ENCODE data around the gene CCDC149. TPM values are rescaled to one million over a fixed set of nuclear protein-coding genes. Genes with fewer than 3 reads are reported as not detected.

CCDC149 gene
- total RNA-seq, 1 experiment from 2014 or later = 5.3 TPM

DNA sequence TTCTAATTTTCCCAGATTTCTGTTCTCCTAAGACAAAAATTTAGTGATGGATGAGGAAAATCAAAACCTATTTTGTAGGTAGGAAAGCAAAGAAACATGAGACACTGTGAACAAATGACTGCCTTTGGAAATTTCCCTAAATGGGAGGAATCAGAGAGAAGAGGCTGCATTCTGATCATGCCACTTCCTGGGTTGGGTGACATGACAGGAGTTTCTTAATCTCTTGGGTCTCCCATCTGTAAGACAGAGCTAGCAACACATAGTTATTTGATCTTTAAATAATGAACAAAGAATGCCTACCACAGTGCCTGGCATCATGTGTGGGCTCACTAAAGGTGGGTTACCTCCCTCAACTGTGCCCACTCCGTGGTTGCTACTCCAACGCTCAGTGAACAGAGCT, 57.1 kb downstream of the CCDC149 start:
- Histone ChIP-seq H3K79me2 (ENCODE audit: insufficient read depth, low read length) (no peaks in the 10 kb centered on the region), H3K4me3 (replicated peaks in 1 of 2; ENCODE audit: low read depth in 1 of 2, low read length in 2 of 2) (no peak overlapping the region), H3K27ac (ENCODE audit: low read depth, low read length) (no peak overlapping the region), H3K4me2 (ENCODE audit: low read length) (no peak overlapping the region), H3K4me1 (ENCODE audit: control insufficient read depth in 1 of 2, insufficient read depth in 2 of 2, low read length in 2 of 2) (peaks cover 0 to 5% of the 10 kb centered on the region in 2 experiments; a peak in 2 of 4 replicates), H3K9ac (ENCODE audit: low read length) (no peak overlapping the region), H4K20me1 (ENCODE audit: insufficient read depth) (no peaks in the 10 kb centered on the region), H3K9me2 (ENCODE audit: insufficient read depth) (no peaks in the 10 kb centered on the region), H3K36me3 (ENCODE audit: control insufficient read depth in 1 of 2, insufficient read depth in 2 of 2, low read length in 2 of 2) (no peaks in the 10 kb centered on the region), H3K9me3 (ENCODE audit: control insufficient read depth in 1 of 2, insufficient read depth in 1 of 2, low read depth in 1 of 2, low read length in 2 of 2) (no peaks in the 10 kb centered on the region), H2AFZ (ENCODE audit: low read depth, low read length, poor library complexity, severe bottlenecking) (no peak overlapping the region), H3K27me3 (ENCODE audit: insufficient read depth, low read length) (no peaks in the 10 kb centered on the region)
- RAD21 ChIA-PET (ENCODE audit: low non-redundant PET in 1 of 2, low total read pairs in 2 of 2, uncharacterized antibody in 2 of 2, unreplicated experiment in 2 of 2) = no interaction called here
- BruUV-seq (replicated peaks) = no TSS peak
- DNase-seq (ENCODE audit: low read depth, low spot score) (no peak), ATAC-seq (no peak)
- POLR2A ChIA-PET = interaction anchor here (0.6 kb wide), 1 partner anchor 27 kb away, joined by 6 read pairs; no protein-coding TSS in a partner anchor
- intact Hi-C loops (cut with micrococcal nuclease) = no loop called here
- CTCF ChIA-PET = no interaction called here
- TF ChIP-seq, protein P1, sequence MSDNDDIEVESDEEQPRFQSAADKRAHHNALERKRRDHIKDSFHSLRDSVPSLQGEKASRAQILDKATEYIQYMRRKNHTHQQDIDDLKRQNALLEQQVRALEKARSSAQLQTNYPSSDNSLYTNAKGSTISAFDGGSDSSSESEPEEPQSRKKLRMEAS (IDR thresholded peaks at IDR 0.05) = no peak
- TF ChIP-seq EZH2phosphoT487 (IDR thresholded peaks at IDR 0.05; ENCODE audit: borderline replicate concordance) (no peak), YY1 (IDR thresholded peaks at IDR 0.05; ENCODE audit: extremely low read depth, insufficient replicate concordance, low read depth, low read length) (no peak), POLR2A (IDR thresholded peaks at IDR 0.05; ENCODE audit: borderline replicate concordance, extremely low read depth, insufficient read depth, insufficient read length) (no peak), TCF7L2 (IDR thresholded peaks at IDR 0.05; ENCODE audit: borderline replicate concordance, extremely low read depth, insufficient read depth, insufficient read length) (no peak), SP1 (IDR thresholded peaks at IDR 0.05; ENCODE audit: low read depth) (no peak), RAD21 (IDR thresholded peaks at IDR 0.05; ENCODE audit: low read depth) (no peak), SRF (IDR thresholded peaks at IDR 0.05; ENCODE audit: low read depth) (no peak), CBX3 (IDR thresholded peaks at IDR 0.05; ENCODE audit: low read depth) (no peak), EZH2 (IDR thresholded peaks at IDR 0.05) (no peak), POLR2AphosphoS5 (IDR thresholded peaks at IDR 0.05; ENCODE audit: low read depth, low read length) (no peak), ELF1 (IDR thresholded peaks at IDR 0.05; ENCODE audit: borderline replicate concordance, low read depth) (no peak), SIN3A (IDR thresholded peaks at IDR 0.05; ENCODE audit: low read depth) (no peak), ZFX (IDR thresholded peaks at IDR 0.05) (no peak), CEBPB (IDR thresholded peaks at IDR 0.05; ENCODE audit: low read depth) (no peak), FOSL1 (IDR thresholded peaks at IDR 0.05; ENCODE audit: low read depth) (no peak)
- TF ChIP-seq, protein P2, sequence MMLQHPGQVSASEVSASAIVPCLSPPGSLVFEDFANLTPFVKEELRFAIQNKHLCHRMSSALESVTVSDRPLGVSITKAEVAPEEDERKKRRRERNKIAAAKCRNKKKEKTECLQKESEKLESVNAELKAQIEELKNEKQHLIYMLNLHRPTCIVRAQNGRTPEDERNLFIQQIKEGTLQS (IDR thresholded peaks at IDR 0.05) = no peak
- TF ChIP-seq, protein P3, sequence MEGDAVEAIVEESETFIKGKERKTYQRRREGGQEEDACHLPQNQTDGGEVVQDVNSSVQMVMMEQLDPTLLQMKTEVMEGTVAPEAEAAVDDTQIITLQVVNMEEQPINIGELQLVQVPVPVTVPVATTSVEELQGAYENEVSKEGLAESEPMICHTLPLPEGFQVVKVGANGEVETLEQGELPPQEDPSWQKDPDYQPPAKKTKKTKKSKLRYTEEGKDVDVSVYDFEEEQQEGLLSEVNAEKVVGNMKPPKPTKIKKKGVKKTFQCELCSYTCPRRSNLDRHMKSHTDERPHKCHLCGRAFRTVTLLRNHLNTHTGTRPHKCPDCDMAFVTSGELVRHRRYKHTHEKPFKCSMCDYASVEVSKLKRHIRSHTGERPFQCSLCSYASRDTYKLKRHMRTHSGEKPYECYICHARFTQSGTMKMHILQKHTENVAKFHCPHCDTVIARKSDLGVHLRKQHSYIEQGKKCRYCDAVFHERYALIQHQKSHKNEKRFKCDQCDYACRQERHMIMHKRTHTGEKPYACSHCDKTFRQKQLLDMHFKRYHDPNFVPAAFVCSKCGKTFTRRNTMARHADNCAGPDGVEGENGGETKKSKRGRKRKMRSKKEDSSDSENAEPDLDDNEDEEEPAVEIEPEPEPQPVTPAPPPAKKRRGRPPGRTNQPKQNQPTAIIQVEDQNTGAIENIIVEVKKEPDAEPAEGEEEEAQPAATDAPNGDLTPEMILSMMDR (IDR thresholded peaks at IDR 0.05 in 2 of 3, conservative IDR thresholded peaks at IDR 0.05 in 1 of 3; ENCODE audit: borderline replicate concordance in 1 of 3, insufficient read depth in 1 of 3, low read depth in 2 of 3, low read length in 2 of 3) = no peak
- TF ChIP-seq, protein P4, sequence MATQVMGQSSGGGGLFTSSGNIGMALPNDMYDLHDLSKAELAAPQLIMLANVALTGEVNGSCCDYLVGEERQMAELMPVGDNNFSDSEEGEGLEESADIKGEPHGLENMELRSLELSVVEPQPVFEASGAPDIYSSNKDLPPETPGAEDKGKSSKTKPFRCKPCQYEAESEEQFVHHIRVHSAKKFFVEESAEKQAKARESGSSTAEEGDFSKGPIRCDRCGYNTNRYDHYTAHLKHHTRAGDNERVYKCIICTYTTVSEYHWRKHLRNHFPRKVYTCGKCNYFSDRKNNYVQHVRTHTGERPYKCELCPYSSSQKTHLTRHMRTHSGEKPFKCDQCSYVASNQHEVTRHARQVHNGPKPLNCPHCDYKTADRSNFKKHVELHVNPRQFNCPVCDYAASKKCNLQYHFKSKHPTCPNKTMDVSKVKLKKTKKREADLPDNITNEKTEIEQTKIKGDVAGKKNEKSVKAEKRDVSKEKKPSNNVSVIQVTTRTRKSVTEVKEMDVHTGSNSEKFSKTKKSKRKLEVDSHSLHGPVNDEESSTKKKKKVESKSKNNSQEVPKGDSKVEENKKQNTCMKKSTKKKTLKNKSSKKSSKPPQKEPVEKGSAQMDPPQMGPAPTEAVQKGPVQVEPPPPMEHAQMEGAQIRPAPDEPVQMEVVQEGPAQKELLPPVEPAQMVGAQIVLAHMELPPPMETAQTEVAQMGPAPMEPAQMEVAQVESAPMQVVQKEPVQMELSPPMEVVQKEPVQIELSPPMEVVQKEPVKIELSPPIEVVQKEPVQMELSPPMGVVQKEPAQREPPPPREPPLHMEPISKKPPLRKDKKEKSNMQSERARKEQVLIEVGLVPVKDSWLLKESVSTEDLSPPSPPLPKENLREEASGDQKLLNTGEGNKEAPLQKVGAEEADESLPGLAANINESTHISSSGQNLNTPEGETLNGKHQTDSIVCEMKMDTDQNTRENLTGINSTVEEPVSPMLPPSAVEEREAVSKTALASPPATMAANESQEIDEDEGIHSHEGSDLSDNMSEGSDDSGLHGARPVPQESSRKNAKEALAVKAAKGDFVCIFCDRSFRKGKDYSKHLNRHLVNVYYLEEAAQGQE (IDR thresholded peaks at IDR 0.05; ENCODE audit: low read depth) = no peak
- TF ChIP-seq, protein P5, sequence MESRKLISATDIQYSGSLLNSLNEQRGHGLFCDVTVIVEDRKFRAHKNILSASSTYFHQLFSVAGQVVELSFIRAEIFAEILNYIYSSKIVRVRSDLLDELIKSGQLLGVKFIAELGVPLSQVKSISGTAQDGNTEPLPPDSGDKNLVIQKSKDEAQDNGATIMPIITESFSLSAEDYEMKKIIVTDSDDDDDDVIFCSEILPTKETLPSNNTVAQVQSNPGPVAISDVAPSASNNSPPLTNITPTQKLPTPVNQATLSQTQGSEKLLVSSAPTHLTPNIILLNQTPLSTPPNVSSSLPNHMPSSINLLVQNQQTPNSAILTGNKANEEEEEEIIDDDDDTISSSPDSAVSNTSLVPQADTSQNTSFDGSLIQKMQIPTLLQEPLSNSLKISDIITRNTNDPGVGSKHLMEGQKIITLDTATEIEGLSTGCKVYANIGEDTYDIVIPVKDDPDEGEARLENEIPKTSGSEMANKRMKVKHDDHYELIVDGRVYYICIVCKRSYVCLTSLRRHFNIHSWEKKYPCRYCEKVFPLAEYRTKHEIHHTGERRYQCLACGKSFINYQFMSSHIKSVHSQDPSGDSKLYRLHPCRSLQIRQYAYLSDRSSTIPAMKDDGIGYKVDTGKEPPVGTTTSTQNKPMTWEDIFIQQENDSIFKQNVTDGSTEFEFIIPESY (IDR thresholded peaks at IDR 0.05; ENCODE audit: extremely low read depth, insufficient replicate concordance, low read length) = no peak
